BJ (cell line): ENCODE data around the gene TSPAN5. TPM values are rescaled to one million over a fixed set of nuclear protein-coding genes. Genes with fewer than 3 reads are reported as not detected.

Experiments
- CTCF ChIA-PET: fragments of 350-600 bp; formaldehyde crosslinking; extraction: SDS; loops from one replicate; lab custom pipeline; 2021; ENCODE audit warnings: antibody characterized with exemption, inconsistent platforms; lab: Yijun Ruan, JAX
- POLR2A ChIA-PET: fragments of 300-600 bp; sonication (Branson Sonifier 250); formaldehyde crosslinking; extraction: SDS; loops from one replicate; lab custom pipeline; 2021; ENCODE audit warnings: antibody characterized with exemption; lab: Charles Lee
- DNase-seq: peaks from one replicate; pipeline ENCODE4 v3.0.0-alpha.2; 2011; ENCODE audit warnings: low read depth
- H3K27me3 ChIP-seq: 2 replicates; pipeline ENCODE4 v1.6.0; 2011; ENCODE audit warnings: low read length; ENCODE audit not compliant: control insufficient read depth, insufficient read depth
- H3K36me3 ChIP-seq: 2 replicates; pipeline ENCODE4 v1.5.1; 2011; ENCODE audit warnings: low read length; ENCODE audit not compliant: control insufficient read depth, insufficient read depth
- H3K4me3 ChIP-seq: 2 replicates; pipeline ENCODE4 v1.5.1; 2011; ENCODE audit warnings: low read depth, mild to moderate bottlenecking, control low read depth, low read length
- polyA plus RNA-seq: library from polyadenylated mRNA; depleted of rRNA; stranded (reverse); fragments of >200 nt; gene quantifications from 2 replicates; pipeline ENCODE4 v1.2.3, GENCODE V29; 2011
- TF ChIP-seq, protein P1 (sequence below): IDR thresholded peaks from 2 replicates; pipeline ENCODE4 v1.5.1; 2011; ENCODE audit warnings: low read depth, mild to moderate bottlenecking, control low read depth, inconsistent platforms, low read length, moderate library complexity; ENCODE audit not compliant: insufficient read depth

The TSPAN5 gene
- polyA plus RNA-seq, 1 experiment: 74.5 TPM

DNA sequence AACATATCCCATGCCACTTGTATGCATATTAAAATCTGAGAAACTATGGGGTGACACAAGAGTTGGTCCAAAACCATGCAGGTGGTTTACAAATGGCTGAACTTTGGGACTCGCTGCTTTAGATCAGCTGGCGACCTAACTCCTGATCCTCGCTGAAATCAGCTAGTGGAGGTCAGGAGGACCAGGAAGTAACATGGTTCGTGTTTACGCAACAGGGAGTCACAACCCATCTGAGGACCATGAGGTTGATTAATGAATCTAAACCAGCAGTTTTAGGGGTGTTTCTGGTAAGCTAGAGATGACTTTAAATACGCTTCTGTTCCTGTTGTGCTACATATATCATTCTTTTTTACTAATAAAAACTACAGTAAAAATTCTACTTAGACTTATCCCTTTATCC, 12.9 kb downstream of the TSPAN5 start:
- ChIA-PET POLR2A (no interaction called here), CTCF (no interaction called here)
- DNase-seq: no peak

DNA sequence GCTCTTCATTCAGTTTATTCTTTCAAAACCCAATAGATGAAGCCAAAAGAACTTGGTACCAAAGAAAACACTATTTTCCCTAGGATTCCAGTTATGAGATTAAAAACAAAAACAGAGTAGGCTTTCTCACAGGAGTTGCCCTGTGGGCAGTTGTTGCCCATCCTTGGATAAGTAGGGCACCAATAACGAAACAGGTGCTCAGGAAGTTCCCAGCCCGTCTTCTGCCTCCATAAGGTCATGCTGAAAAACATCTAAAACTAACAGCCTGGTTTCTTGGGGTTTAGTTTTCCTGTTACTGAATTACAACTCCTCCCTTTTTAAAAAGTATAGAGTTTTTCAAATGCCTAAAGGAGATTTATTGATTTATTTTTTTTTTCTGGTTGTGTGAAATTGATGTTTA, 14.7 kb downstream of the TSPAN5 start:
- no peaks in the 10 kb centered on the region for H3K27me3 ChIP-seq
- ChIA-PET CTCF (no interaction called here), POLR2A (no interaction called here)
- H3K36me3 ChIP-seq: no peaks in the 10 kb centered on the region
- DNase-seq: no peak
- no peak overlapping the region for H3K4me3 ChIP-seq
- TF ChIP-seq, protein P1, sequence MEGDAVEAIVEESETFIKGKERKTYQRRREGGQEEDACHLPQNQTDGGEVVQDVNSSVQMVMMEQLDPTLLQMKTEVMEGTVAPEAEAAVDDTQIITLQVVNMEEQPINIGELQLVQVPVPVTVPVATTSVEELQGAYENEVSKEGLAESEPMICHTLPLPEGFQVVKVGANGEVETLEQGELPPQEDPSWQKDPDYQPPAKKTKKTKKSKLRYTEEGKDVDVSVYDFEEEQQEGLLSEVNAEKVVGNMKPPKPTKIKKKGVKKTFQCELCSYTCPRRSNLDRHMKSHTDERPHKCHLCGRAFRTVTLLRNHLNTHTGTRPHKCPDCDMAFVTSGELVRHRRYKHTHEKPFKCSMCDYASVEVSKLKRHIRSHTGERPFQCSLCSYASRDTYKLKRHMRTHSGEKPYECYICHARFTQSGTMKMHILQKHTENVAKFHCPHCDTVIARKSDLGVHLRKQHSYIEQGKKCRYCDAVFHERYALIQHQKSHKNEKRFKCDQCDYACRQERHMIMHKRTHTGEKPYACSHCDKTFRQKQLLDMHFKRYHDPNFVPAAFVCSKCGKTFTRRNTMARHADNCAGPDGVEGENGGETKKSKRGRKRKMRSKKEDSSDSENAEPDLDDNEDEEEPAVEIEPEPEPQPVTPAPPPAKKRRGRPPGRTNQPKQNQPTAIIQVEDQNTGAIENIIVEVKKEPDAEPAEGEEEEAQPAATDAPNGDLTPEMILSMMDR: no peak

More for the DNA sequence above, 12.9 kb downstream of the TSPAN5 start:
- Histone ChIP-seq H3K4me3 (no peak overlapping the region), H3K36me3 (no peaks in the 10 kb centered on the region), H3K27me3 (no peaks in the 10 kb centered on the region)
- TF ChIP-seq, protein P1: no peak

GRCh38 chr4:98642991-98643426, 15.4 kb downstream of the TSPAN5 start:
- Histone ChIP-seq H3K4me3 (no peak overlapping the region), H3K27me3 (no peaks in the 10 kb centered on the region), H3K36me3 (no peaks in the 10 kb centered on the region)
- no peak for DNase-seq
- ChIA-PET POLR2A (interaction anchor here (0.6 kb wide), 2 partner anchors 83 to 118 kb away, joined by 3 to 4 read pairs; no protein-coding TSS in a partner anchor), CTCF (interaction anchor here (0.8 kb wide), 1 partner anchor 12 kb away, joined by 3 read pairs; no protein-coding TSS in a partner anchor)
- TF ChIP-seq, protein P1: no peak

DNA sequence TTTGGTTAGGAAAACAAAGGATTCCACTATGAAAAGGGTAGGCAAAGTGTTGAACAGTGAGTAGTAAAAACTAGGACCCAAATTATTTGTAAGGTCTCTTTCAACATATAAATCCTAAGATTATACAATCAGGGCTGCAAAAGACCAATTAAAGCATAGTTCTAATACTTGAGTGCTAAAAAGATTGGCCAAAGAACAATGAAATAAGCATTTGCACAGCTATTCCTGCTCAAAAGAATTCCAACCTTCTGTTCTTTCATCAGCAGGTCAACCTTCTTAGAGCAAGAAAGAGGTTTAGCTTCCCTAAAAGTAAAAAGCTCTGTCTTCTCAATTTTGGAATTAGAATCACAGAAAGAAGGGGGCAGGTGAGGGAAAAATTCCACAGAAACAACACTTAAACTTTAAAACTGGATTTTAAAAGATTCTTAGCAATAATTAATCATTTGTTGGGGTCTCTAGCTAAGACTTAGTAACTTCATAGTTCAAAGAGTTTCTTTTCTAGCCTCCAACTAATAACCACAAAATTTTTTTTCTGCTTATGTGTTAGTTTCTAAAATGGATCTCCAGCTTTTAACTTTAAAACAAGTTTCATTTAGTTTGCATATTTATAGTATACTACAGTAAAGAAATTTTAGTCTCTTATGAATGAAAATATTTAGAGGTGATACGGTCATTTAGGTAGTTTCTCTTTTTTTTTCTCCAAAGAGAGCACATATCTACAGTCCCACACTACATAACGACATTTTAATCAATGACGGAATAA, 16.3 kb downstream of the TSPAN5 start:
- DNase-seq: no peak
- CTCF ChIA-PET: interaction anchor here (0.8 to 1.0 kb wide), 3 partner anchors 11 to 175 kb away, joined by 3 read pairs; no protein-coding TSS in a partner anchor

GRCh38 chr4:98641376-98641775, 17.0 kb downstream of the TSPAN5 start:
- CTCF ChIA-PET: interaction anchor here (0.9 to 2.1 kb wide), 3 partner anchors 11 to 174 kb away, joined by 3 to 4 read pairs (median 3); no protein-coding TSS in a partner anchor
- POLR2A ChIA-PET: no interaction called here
- TF ChIP-seq, protein P1: no peak
- no peak for DNase-seq
- Histone ChIP-seq H3K4me3 (no peak overlapping the region), H3K27me3 (no peaks in the 10 kb centered on the region), H3K36me3 (no peaks in the 10 kb centered on the region)

More for the DNA sequence above, 16.3 kb downstream of the TSPAN5 start:
- POLR2A ChIA-PET: interaction anchor here (0.6 kb wide), 2 partner anchors 82 to 117 kb away, joined by 3 to 4 read pairs; no protein-coding TSS in a partner anchor
- TF ChIP-seq, protein P1: no peak
- no peaks in the 10 kb centered on the region for H3K36me3 ChIP-seq
- no peak overlapping the region for H3K4me3 ChIP-seq
- H3K27me3 ChIP-seq: no peaks in the 10 kb centered on the region
